ENCODE results near the gene ARPC4. TPM values are rescaled to one million over a fixed set of nuclear protein-coding genes. Genes with fewer than 3 reads are reported as not detected.

ARPC4 gene
- total RNA-seq, 4 donors from 2014 or later: 111 to 165 (median 135) TPM

- peaks cover 0 to 21% (median 0%) of the 10 kb centered on the region in 4 donors for H3K4me1 ChIP-seq
- H3K27ac ChIP-seq: no peak overlapping the region
- H3K9me3 ChIP-seq: no peaks in the 10 kb centered on the region
- H3K4me3 ChIP-seq: no peak overlapping the region
- no peak for DNase-seq
- H3K36me3 ChIP-seq: peaks cover 0 to 5% (median 0%) of the 10 kb centered on the region in 3 donors
- TF ChIP-seq POLR2A (IDR thresholded peaks at IDR 0.05): no peak
- TF ChIP-seq CTCF (IDR thresholded peaks at IDR 0.05): no peak
- H3K27me3 ChIP-seq: no peaks in the 10 kb centered on the region
Measured at GRCh38 chr3:9812870-9813483, 20.1 kb downstream of the ARPC4 start.

DNA sequence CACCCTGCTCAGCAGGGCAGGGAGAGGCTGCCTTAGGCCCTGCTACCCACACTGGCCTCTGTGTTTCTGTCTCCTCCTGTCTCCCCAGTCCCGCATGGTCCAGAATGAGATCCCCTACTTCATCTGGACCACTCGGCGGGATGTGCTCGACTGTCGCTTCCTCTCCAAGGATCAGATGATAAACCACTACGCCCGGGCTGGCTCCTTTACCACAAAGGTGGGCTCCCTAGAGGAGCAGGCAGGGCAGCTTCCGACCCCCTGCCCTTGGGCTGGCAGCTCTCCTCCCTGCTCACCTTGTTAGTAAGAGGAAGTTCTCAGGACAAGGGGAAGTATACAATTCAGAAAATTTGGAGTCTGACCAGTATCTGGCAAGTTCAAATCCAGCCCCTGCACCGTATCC, 23.1 kb downstream of the ARPC4 start:
- H3K4me1 ChIP-seq: peaks cover 0 to 2% (median 0%) of the 10 kb centered on the region in 4 donors
- TF ChIP-seq CTCF (IDR thresholded peaks at IDR 0.05) (no peak), POLR2A (IDR thresholded peaks at IDR 0.05) (no peak)
- DNase-seq: no peak
- peaks cover 0 to 5% (median 0%) of the 10 kb centered on the region in 3 donors for H3K36me3 ChIP-seq
- H3K4me3 ChIP-seq: no peak overlapping the region
- H3K9me3 ChIP-seq: no peaks in the 10 kb centered on the region
- H3K27me3 ChIP-seq: no peaks in the 10 kb centered on the region
- no peak overlapping the region for H3K27ac ChIP-seq

GRCh38 chr3:9817436-9817835, 24.6 kb downstream of the ARPC4 start:
- DNase-seq: no peak
- Histone ChIP-seq H3K9me3 (no peaks in the 10 kb centered on the region), H3K4me1 (no peaks in the 10 kb centered on the region), H3K27ac (no peak overlapping the region), H3K27me3 (no peaks in the 10 kb centered on the region), H3K4me3 (no peak overlapping the region), H3K36me3 (peaks cover 0 to 5% (median 0%) of the 10 kb centered on the region in 3 donors)
- TF ChIP-seq POLR2A (IDR thresholded peaks at IDR 0.05) (no peak), CTCF (IDR thresholded peaks at IDR 0.05) (no peak)

- Histone ChIP-seq H3K9me3 (no peaks in the 10 kb centered on the region), H3K27ac (no peak overlapping the region), H3K4me3 (no peak overlapping the region), H3K27me3 (no peaks in the 10 kb centered on the region), H3K36me3 (no peaks in the 10 kb centered on the region), H3K4me1 (no peaks in the 10 kb centered on the region)
- TF ChIP-seq CTCF (IDR thresholded peaks at IDR 0.05) (no peak), POLR2A (IDR thresholded peaks at IDR 0.05) (no peak)
- no peak for DNase-seq
Measured at GRCh38 chr3:9818666-9819335, 25.9 kb downstream of the ARPC4 start.

DNA sequence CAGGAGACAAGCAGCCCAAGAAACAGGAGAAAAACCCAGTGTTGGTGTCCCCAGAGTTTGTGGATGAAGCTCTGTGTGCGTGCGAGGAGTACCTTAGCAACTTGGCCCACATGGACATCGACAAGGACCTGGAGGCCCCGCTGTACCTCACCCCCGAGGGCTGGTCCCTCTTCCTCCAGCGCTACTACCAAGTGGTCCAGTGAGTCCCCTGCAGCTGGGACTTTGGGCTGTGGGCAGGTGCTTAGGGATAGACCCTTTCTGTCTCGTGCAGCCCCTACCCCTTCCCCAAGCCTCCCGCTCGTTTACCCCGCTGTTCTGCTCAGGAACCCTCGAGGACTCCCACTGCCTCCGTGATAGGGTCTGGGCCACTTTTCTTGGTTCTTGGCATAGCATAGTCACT, 27.7 kb downstream of the ARPC4 start:
- Histone ChIP-seq H3K36me3 (no peaks in the 10 kb centered on the region), H3K9me3 (no peaks in the 10 kb centered on the region), H3K27ac (no peak overlapping the region), H3K4me3 (no peak overlapping the region), H3K4me1 (no peaks in the 10 kb centered on the region), H3K27me3 (no peaks in the 10 kb centered on the region)
- peak in 1 of 3 donors; percentile 32 for DNase-seq
- TF ChIP-seq POLR2A (IDR thresholded peaks at IDR 0.05): no peak
- no peak for TF ChIP-seq CTCF (IDR thresholded peaks at IDR 0.05)

All from Peyer's patch (tissue), 4 donors.